NCI-H2081 (cell line): ENCODE results near the gene FPGS.

ENCODE experiments used
- DNase-seq, 2 experiments: peaks; one replicate each; lab custom pipeline; 2025; lab: John Stamatoyannopoulos, UW

The FPGS gene

DNA sequence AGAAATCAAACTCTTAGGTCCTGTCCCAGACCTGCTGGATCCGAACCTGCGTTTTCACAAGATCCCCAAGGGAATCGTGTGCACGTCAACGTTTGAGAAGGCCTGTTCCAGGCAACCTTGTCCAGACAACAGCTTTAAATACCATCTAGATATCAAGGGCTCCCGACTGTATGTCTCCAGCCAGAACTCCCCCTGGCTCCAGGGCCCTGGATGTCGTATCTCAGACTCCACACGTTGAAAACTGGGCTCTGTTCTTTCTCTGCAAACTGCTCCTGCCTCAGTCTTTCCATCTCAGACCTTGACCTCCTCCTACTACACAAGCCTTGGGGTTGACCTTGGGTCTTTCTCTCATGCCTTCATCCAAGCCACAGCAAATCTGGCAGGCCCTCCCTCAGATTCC lies 57.6 kb downstream of the FPGS start:
- DNase-seq, result no peak

DNA sequence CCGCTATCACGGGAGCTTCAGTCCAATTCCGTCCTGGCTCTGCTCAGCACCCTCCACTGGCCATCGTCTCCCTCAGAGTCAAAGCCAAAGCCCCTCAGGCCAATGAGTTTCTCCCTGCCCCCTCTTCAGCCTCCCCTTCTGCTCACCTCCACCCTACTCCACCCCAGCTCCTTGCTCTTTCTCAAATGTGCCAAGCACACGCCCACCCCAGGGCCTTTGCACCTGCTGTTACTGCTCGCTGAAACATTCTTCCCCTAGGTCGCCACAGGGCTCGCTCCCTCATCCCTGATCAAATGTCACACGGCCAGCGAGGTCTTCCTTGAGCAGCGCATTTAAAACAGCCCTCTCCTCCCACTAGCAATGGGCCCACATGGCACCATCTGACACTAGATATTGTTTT lies 58.1 kb downstream of the FPGS start:
- DNase-seq, result no peak

DNA sequence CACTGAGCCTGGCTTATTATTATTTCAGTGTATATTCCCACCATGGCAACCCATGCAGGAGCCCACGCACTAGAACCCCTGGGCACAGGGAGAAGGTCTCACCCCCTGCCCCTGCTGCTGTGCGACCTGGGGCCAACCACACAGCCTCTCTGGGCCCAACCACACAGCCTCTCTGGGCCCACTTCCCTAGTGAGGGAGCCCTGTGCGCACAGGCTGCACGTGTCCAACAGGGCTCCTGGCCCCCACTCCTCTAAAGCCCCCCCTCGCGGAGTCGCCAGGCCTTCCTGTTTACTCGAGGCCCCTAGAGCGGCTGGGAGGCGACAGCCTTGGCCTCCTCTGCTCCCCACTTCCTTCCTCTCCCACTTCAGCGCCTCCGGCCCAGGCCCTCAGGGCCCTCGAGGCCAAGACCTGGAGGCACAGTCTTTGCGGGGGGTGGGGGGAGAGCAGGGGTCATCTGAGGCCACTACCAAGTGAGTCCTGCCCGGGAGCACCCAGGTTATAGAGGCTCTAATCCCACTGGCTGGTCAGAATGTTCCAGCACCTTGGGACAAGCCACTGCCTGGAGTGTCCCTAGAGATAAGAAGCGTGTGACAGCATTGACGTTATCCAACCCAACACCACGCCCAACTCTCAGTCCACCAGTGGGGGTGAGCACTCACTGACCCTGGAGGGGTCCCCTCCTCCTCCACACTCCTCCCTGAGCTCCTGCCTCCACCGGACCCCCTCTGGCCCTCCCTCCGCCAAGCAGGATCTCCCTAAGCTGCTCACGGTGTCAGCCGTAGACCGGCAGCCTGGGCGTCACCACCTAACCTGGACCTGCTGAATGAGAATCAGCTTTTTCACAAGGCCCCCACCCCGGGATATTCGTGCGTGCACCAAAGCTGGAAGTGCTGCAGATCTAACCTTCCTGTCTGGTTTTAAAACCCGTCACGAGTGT lies 59.7 kb downstream of the FPGS start:
- DNase-seq, result no peak

DNA sequence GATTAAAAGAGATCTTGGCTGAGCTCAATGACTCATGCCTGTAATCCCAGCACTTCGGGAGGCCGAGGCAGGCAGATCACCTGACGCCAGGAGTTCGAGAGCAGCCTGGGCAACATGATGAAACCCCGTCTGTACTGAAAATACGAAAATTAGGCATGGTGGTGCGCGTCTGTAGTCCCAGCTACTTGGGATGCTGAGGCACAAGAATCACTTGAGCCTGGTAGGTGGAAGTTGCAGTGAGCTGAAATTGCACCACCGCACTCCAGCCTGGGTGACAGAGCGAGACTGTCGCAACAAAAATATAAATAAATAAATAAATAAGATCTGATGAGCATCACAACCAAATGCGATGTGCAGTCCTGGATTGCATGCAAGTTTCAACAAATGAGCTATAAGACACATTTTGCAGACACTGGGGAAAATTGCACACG lies 60.5 kb downstream of the FPGS start:
- DNase-seq, result no peak
